NCI-H2029 (cell line): Measurements from ENCODE around the gene TRNP1.

Source experiments
- DNase-seq: peaks from one replicate; lab custom pipeline; 2025; lab: John Stamatoyannopoulos, UW

The TRNP1 gene

DNA sequence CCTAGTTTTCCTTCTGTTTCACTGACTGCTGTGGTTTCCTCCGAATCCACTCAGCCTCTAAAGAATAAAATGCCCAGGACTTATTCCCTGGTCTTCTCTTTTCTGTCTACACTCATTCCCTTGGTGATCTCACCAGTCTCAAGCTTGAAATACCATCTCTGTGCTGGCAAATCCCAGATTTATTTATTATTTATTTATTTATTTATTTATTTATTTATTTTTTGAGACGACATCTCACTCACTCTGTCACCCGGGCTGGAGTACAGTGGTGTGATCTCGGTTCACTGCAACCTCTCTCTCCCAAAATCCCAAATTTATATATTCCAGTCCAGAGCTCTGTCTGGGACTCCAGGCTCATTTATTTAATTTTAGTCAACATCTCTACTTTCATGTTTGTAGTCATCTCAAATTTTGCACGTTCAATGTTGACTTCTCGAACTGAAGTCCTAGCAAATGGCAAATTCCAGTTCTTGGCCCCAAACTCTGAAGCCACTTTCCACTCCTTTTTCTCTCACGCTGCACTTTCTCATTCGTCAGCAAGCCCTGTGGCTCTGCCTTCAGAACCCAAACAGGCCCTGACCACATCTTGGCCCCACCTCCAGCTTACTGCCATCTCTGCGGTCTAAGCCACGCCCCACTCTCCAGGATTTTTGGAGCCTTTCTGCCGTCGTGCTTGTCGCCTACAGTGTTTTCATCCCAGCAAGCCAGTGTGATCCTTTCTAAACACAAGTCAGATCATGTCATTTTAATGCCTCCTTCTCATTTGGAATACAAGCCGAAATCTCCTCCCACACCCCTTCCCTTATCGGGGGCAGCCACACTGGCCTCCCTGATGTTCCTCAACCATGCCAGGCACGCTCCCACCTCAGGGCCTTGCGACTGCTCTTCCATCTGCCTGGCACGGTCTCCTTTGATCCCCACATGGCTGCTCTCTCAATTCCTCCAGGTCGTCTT, 33.4 kb downstream of the TRNP1 start:
- DNase-seq = peak; percentile 80

DNA sequence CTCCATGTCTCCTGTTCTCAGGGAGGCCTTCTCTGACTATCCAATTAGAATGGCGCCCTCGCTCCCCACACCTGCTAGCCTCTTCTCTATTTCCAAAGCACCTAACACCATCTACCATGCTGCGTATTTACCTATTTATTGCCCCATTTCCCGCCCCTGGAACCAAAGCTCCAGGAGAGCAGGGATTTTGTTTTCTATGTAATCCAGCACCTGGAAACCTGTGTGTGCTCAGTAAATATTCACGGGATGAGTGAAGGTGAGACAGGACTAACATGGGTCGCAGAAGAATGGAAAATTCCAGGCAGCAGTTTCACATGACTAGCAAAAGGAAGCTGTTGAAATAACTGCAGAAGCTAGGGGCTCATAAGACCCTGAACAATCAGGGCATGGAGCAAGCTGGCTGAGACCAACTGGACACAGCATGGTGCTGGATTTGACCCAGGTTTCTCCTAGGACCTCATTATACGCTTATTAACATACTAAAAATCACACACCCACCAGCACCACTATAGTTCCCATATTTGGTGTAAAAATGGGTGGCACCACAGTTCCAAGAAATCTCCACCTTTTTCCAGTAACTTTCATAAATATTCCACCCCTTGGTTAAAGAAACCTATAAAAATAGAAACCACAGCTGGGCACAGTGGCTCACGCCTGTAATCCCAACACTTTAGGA, 34.2 kb downstream of the TRNP1 start:
- DNase-seq = peak; percentile 82

DNA sequence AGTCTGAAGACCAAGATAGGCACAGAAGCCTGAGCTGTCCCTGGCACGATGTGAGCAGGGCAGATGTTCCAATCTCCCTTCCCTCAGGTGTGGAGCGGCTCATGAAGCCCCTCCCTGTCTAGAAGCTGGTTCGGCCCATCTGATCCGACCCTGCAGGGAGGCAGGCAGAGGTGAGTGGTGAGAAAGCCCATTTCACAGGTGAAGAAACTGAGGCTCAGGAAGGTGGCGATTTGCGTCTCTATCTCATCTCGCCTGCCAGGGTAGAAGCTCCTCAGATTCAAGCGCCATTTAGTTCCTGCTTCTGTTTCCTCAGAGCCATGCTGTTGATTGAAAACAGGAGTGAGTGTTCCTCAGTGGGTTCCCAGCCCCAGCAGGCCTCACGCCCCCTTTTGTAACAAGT, 36.0 kb downstream of the TRNP1 start:
- DNase-seq = no peak

DNA sequence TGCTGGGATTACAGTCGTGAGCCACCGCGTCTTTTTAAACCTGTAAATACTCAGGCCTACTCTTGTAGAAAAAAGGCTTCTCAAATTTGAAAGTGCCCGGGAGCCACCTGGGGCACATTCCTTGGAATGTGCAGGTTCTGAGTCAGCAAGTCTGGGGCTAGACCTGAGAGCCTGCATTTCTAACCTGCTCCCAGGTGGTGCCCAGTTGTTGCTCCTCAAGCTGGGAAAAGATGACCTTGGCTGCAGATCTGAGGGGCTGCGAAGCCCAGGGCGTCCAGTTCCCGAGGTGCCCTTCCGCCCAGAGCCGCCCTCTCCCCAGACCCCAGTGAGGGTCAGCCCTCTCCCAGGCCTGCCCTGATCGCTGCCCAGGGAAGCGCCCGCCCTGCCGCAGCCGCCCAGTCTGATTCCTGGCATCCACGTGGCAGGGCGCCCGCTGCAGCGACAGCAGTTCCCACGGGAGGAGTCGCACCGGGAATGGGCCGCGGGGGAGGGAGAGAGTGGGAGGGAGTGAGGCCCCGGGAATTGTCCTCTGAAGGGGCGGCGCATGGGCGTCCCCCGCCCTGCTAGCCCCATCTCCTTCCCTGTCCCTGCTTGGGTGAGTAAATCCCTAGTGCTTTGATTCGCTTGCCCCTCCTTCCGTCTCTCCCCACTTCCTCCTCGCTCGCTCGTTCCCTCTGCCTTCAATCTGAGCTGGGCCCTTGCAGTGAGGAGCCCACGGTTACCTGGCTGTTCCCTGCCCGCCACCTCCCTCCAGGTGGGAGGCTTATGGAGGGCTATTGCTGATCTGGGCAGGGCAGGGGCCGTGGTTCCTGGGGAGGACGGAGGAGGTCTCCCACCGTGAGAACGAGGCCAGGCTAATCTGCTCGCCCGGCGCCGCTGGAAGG, 38.0 kb downstream of the TRNP1 start:
- peak; percentile 83 for DNase-seq

DNA sequence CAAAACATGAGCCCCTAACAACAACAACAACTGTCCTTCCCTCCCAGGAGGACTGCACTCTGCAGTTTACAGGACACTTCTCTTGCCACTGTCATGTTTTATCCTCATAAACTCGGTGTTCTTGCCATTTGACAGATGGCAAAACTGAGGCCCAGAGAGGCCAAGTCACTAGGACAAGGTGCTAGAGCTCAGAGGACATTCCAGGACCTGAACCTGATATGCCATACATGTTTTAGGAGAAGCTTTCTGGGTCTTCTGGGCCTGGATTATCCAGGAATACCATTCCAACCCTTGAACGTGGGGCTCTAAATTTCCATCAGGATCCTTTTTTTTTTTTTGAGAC, 38.6 kb downstream of the TRNP1 start:
- DNase-seq = no peak

DNA sequence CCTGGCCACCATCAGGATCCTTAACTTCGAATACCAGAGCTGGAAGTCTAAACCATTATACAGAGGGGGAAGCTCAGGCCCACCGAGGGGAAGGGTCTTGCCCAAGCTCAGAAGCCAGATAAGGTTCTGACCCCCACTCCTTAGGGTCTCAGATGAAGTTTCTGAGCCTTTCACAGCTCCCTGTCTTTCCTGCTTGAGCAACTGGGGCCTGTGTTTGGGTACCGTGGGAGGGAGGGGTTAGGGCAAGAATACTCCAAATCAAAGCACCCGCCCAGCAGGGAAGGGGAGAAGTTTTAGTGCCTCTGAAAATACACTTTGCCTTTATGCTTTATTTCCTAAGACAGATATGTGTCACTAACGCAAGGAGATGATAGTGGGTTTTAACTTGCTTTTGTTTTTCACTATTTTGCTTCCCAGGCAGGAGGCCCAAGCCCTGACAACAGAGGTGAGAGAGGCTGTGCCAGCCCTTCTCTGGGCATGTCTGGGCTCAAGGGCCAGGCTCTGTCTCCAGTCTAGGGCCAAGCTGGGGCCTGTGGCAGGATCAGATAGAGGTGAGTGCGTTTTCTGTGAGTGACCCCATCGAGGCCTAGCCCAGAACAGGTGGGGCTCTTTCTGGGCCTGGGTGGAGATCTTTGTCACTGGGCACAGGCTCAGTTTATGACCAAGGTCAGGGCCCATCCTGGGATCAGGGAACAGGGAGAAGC, 39.7 kb downstream of the TRNP1 start:
- no peak for DNase-seq

DNA sequence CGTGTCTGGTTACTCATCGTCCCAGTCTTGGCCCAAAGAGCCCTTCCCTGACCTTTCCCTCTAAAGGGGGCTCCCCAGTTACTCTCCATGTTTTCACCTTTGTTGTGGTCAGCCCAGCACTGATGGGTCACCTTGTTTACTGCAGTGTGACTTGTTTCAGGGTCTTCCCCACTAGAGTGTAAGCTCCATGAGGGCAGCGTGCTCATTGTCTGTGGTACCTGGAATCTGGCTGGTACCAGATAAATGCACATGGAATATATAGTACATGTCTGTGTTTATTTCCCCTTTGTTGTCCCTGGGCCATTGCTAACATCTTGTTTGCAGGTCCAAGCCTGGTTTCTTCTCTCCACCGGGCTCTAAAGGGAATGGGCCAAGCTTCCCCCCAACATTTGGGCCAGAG, 41.9 kb downstream of the TRNP1 start:
- DNase-seq = no peak

DNA sequence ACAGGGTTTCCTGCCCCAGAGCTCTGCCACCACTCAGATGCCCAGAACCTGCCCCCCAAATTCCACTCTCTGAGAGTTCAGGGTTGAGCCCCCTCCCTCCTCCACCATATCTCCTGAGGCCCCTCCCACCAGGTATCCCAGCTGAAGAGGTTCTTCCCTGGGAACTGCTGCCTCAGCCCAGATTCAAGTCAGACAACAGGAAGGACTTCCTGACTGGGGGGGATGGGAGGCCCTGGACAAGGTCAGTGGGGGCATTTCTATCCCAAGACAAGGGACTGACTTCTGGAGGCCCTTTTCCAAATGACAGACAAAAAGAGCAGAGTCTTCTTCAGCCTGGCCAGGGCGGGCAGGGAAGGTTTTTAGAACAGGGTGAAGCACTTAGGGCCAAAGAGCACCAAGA, 43.2 kb downstream of the TRNP1 start:
- DNase-seq = no peak

DNA sequence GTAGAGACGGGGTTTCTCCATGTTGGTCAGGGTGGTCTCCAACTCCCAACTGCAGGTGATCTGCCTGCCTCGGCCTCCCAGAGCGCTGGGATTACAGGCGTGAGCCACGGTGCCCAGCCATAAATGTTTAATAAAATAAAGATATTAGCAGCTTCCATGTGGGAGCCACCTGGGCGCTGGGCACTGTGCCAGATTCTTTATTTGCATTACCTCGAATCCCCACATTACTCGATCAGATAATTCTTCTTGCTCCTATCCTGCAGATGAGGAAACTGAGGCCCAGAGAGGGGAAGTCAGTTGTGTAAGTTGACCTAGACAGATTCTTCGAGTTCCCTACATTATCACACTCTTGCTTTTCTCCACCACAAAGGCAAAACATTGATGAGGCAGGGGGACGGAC, 44.0 kb downstream of the TRNP1 start:
- DNase-seq = no peak

DNA sequence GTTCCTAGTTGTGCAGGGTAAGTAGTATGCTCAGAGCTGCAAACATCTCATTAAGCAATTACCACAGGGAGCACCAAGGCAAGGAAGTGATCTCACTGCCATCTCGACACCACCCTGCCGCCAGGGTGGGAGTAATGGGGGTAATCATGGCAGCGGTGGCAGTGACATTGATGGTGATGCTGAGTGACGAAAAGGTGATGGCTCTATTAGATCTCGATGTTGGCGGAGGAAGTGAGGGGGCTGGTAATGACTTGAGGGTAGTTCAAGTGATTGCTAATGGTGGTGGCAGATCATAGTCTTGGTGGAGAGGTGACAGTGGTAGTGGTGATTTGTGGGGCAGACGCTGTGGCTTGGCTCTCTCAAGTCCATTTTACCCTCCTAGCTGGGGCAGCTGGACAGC, 44.5 kb downstream of the TRNP1 start:
- DNase-seq = no peak

DNA sequence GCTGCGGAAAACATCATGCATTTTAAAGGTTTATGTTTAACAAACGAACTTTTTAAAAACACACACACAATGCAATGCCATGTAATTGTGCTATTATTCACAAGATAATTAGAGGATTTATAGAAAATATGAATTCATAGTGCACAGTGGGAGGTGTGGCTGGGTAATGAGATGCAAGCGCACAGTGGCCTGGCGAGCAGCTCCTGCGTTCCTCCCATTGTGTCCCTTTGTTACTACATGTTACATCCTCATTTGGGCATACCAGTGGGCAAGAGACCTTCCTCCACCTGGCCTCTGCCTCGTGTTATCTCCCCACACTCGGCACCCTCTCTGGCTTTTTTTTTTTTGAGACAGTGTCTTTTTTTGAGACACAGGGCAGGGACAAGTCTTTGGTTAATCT, 49.2 kb downstream of the TRNP1 start:
- no peak for DNase-seq

DNA sequence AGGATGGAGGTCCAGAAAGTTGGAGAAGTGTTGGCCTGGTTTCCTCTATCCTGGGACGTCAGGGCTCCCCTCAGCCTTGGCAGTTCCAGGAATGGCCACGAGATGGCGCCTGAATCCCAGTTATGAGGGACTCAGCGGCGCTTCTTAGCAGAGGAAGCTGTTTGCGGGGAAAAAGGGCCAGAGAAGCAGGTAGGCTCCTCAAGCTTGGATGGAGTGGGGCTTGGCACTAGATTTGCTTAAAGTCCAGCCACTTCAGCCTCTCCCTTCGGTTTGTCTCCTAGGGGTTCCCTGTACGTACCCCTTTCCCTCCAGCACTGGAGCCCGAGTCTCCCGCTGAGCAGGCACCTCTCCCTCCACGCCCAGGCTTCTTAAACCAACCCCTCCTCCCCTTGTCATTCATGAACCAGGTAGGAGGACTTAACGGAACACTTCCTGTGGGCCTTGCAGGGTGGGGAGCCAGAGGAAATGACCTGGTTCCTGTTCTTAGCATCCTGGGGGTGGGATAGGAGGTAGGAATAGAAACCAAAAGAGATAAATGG, 51.2 kb downstream of the TRNP1 start:
- peak; percentile 62 for DNase-seq

DNA sequence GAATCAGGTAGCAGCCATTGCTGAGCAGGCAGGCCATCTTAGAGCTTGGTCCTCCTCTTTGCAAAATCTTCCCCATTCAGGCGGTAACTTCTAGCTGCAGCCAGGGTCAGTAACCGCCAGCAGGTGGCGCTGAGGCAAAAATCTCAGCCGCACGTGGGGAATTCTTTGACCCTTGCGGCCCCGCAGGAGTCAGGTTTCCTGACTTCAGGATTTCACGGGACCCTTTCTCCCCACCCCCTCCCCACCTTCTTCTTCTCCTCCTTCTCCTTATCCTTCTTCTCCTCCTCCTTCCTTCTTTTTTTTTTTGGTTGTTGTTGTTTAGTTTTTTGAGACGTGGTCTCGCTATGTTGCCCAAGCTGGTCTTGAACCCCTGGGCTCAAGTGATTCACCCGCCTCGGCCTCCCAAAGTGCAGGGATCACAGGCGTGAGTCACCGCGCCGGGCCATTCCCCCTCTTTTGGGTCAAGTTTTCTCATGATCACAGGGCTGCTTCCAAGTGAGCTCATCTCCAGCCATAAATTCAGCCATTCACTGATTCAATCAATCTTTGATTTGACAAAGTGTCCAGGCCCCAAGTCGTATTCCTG, 52.6 kb downstream of the TRNP1 start:
- no peak for DNase-seq

DNA sequence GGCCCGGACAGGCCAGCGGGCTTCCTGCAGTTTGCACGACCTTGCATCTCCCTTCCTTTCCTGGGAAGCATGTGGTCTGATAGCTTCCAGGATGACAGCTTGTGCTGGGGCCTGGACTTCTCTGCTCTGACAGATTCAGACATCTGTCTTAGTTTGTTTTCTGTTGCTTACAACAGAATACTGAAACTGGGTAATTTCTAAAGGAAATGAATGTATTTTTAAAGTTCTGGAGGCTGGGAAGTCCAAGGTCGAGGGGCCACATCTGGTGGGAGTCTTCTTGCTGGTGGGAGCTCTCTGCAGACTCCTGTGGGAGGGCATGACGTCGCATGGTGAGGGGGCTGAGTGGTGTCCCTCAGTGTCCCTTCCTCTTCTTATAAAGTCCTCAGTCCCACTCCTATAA, 54.4 kb downstream of the TRNP1 start:
- no peak for DNase-seq

DNA sequence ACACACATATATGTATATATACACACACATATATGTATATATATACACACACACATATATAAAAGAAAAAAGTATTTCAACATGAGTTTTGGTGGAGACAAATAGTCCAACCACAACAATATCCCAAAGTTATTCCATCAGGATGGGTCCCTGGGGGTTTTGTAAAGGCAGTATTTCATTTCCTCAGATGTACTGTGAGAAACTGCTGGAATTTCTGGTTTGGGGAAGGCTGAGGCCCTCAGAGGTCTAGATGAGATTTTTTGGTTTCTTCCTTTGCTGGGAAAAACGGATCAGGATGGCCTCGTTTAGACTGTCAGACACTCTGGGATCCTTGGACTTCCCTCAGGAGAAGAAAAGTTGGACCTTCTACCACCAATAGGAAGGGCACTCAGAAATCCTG, 55.6 kb downstream of the TRNP1 start:
- no peak for DNase-seq

DNA sequence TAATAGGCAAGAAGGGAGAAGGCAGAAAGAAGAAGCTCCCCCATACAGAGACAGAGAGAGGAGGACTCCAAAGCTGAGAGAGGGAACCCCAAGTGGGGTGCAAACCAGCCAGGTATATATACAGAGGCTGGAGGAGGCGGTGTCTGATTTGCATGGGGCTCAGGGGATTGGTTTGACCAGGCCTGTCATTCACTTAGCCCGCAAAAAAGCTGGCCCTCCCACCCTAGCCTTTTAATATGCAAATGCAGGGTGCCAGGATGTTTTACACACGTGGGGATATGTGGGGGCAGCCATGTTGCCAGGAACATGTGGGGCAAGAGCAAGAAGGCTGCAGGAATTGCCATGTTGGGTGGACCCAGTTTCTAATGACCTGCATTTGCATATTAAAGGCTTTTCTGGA, 56.1 kb downstream of the TRNP1 start:
- DNase-seq = no peak
